Activated CD4-positive, alpha-beta T cell treated with anti-CD3 and anti-CD28 coated beads, Interleukin-2, Interleukin-6, amounts not matched to agents 100 ng/mL and 50 ng/mL, durations not matched to agents 16 hours and 8 hours (primary cell): ENCODE data around the gene MTSS2.

Experiments used
- DNase-seq: peaks from one replicate; pipeline ENCODE4 v3.0.0-alpha.2; 2020

Gene MTSS2

DNA sequence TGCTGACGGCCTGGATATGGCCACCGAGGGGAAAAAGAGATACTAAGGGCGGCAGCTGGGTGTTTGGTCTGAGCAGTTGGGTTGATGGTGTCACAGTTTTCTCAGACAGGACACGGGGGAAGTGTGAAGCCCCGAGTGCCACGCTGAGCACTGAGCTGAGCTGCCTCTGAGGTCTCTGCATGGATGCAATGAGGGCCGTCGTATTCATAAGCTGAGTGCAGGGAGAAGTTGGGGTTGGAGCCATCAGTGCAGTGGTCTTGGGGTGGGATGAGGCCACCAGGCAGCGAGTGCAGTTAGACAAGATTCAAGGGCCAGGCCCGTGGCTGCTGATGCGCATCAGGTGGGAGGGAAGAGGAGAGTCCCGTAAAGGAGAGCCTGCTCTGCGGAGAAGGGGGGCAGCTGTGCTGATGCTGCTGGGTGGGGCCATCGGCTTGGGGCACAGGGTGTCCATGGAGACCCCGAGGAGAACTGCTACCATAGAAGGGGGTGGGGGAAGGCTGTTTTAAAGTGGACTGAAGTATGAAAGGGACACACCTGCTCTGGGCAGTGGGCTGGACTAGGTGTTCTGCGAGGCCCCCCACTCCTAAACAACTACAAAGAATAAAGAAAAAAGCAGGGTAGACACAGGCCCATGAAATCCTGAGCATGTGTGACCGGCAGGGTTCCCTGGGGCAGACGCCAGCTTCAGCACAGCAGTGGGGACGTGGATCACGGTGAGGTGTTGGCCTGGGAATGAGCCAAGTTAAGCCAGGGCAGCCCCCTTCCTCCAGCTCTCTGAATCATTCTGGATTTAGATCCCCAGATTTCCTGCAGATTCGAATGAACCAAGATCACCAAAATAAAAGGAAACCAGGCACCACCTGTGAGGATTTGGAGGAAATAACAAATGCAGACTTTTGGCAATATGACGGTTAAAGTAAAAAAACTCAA is 19.8 kb downstream of the MTSS2 start:
- DNase-seq = no peak

DNA sequence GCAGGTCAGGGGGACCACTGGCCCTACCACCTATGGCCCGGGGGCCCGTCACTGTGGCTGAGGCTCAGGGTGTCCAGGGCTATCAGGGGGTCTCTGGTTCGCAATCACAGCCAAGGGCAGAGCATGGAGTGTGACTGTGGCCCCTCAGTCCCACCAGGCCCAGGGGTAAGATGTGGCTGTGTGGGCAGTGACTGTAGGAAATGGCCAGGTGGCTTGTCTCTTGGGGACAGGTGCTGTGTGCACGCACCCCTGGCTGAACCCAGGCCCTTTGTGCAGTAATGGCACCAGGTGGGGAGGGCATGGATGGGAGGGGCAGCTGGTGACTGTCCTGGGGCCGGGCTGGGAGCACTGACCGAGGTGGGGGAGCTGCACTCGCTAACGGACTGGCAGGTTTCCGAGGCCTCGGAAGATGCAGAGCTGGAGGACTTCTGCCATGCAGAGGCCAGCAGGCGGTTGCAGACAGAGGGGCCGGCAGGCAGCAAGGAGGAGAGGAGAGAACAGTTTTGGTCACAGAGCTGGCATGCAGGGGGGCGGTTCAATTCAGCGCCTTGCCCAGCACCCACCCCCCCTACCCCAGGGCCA is 20.6 kb downstream of the MTSS2 start:
- no peak for DNase-seq

GRCh38 chr16:70664325-70665112 is 21.3 kb downstream of the MTSS2 start:
- DNase-seq = no peak

DNA sequence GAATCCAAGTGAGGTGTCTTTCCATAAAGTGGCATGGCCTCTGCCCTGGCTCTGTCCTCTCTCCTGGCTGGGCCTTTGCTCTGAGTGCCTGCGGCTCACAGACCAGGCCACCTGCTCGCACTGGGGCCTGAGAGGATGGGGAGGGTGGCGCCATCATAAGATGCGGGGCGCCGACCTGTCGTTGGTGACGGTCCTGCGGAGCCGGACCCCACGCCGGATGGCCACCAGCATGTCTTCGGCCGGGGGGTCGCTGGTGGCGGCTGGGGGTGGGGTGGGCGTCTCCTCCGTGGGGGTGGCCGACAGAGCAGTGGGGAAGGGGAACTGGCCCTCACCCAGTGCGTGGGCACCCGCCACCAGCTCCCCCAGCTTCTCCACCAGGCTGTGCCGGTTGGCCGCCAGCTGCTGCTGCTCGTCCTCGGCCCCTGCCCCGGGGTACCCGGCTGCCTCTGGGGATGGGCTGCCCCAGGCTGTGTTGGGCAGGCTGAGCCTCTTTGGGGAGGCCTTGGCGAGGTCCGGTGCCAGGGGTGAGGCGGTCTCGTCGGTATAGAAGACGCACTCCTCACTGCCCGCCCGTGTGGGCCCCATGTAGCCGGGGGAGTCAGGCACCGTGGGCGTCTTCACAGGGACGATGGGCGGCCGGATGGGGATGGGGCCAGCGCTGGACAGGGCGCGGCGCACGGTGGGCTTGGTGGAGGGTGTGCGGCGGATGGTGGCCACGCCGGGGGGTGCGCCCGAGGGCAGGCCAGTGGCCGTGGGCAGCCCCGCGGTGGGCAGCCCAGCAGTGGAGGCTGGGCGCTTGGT is 22.1 kb downstream of the MTSS2 start:
- no peak for DNase-seq

GRCh38 chr16:70662991-70663523 is 22.8 kb downstream of the MTSS2 start:
- no peak for DNase-seq

DNA sequence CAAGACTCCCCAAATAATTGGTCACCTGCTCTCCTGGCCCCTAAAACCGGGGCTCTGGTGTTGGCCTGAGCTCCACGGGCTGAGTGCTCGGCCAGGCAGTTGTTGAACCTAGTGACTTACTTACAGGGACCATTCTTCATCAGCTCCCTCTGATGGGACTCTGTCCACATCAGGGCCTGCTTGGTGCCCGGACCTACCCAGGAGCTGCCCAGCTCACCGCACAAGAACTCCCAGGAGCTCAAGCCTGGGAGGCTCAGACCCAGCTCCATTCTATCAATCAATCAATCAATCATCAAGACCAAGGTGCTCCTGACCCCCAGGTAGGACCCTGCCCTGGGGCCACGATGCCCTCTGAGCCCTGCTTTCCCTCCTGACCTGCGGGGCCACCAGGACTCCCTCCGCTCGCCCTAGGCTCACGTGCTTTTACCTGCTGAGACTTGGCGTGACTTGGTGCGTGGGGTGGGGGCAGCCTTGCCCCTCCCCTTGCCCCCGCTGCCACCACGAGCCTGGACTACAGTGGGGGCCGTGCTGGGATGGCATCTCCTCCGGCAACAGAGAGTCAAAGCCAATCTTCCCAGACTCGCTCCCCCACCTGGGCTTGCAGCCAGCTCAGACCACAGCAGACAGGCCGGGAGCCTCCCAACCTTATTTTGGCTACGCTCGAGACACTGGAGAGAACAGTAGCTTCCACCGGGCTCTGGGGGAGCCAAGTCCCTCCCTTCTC is 23.8 kb downstream of the MTSS2 start:
- no peak for DNase-seq

DNA sequence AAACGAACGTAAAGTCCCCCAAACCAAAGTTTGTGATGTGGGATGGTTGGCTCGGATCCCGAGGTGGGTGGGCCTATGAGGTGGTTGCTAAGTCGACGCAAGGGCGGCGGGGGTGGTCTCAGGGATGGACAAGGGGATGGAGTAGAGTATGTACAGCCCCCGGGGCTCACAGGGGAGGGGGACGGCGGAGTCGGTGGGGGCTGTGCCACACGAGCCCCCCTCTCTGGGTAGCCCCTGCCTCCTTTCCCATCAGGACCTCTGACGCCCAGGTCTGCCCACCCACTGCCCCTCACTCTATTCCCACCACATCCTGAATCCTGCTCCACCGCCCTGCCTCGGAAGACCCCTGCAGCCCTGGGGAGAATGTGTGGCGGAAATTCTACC is 24.3 kb downstream of the MTSS2 start:
- DNase-seq = no peak

GRCh38 chr16:70660672-70661350 is 25.0 kb downstream of the MTSS2 start:
- DNase-seq = no peak

GRCh38 chr16:70659953-70660671 is 25.7 kb downstream of the MTSS2 start:
- DNase-seq = no peak

GRCh38 chr16:70659546-70659945 is 26.3 kb downstream of the MTSS2 start:
- no peak for DNase-seq

DNA sequence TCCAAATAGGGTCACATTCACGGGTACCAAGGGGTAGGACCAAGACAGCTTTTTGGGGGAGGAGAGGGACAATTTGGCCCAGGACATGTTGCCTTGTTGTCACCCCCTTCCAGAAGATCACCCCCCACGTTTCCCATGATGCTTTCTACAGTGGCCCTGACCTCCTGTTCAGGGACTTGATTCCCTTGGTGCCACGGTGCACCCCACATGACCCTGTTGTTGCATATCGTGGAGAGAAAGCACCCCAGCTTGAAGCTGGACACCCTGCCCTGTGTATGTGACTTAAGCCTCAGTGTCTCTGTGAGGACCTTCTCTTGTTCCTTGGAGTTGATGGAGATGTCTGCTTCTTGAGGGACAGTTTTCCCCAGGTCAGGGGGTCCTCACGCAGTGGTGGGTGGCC is 26.9 kb downstream of the MTSS2 start:
- no peak for DNase-seq

- DNase-seq = no peak
These were observed 27.9 kb downstream of the MTSS2 start for GRCh38 chr16:70657956-70658355.

- DNase-seq = no peak
These were observed 29.1 kb downstream of the MTSS2 start for GRCh38 chr16:70656712-70657263.

GRCh38 chr16:70656065-70656711 is 29.7 kb downstream of the MTSS2 start:
- no peak for DNase-seq

DNA sequence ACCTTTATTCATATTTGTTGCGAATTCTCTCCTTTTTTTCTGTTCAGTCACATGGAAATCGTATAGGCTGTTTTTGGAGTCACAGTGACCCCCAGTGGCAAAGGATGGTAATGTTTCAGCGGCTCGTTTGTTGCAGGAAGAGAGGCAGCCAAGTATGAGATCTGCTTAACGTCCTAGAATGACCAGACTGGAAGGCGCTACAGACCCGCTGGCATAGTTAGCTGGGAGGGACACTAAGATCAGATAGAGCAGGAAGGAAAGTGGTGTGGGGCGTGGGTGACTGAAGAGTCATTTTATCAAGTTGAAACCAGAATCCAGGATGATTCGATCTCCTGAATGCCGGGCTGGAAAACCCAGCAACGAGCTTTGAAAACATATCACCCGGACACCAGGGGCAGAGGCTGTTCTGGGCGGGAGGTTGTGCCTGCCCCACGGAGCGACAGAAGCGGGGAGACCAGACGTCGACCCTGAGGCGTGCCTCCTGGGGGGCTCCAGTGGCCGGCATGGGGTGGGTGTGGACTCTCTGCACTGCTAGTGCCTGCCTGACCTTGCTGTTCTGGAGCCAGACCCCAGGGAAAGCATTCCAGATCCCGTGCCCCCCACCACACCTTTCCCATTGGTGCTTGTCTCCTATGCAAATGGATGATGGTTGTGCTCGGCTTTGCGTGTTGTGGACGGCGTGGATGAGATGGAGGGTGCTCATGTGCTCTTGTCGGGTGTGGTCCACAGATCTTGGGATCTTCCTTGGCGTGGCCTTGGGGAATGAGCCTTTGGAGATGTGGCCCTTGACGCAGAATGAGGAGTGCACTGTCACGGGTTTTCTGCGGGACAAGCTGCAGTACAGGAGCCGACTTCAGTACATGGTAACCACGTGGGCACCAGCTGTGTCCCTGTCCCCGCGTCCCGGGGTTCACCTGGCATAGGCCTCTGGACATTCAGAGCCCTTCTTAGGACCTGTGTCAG is 31.8 kb downstream of the MTSS2 start:
- DNase-seq = peak; percentile 87

DNA sequence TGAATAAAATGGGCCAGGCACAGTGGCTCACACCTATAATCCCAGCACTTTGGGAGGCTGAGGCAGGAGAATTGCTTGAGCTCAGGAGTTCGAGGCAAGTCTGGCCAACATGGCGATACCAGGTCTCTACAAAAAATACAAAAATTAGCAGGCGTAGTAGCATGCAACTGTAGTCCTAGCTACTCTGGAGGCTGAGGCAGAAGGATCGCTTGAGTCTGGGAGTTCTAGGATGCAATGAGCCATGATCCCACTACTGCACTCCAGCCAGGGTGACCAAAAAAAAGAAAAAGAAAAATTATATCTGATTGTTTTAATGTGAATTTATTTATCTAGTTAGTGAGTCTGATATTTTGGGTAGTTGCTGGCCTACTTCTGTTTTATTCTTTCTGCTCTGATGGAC is 32.4 kb downstream of the MTSS2 start:
- DNase-seq = no peak

- no peak for DNase-seq
These were observed 33.5 kb downstream of the MTSS2 start for GRCh38 chr16:70652322-70652721.

DNA sequence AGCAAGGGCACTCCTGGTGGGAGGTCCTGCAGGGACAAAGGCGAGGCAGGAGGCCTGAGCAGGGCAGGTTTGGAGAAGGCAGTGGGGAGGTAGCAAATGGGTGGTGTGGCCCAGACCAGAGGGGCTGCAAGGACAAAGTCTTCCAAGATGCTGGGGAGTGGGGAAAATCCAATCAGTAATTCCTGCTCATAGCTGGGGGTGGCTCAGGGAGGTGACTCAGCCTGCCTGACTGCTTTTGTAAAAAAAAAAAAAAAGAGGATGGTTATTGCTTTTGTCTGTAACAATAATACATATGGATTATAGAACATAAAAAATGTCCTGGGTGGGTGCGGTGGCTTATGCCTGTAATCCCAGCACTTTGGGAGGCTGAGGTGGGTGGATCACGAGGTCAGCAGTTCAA is 34.3 kb downstream of the MTSS2 start:
- no peak for DNase-seq
